HG03097 (cell line): ENCODE data around the gene LRRC8C.

ENCODE experiments used
- ATAC-seq: cut with Tn5 transposase; IDR thresholded peaks from one replicate; pipeline ENCODE4 v1.9.1; 2021; ENCODE audit not compliant: unreplicated experiment, low FRiP score

LRRC8C gene

GRCh38 chr1:89670163-89670562 lies 37.2 kb downstream of the LRRC8C start:
- peak; percentile 95 for ATAC-seq

- ATAC-seq = no peak
Observed at GRCh38 chr1:89670711-89671110, 37.8 kb downstream of the LRRC8C start.

GRCh38 chr1:89671775-89672488 lies 39.0 kb downstream of the LRRC8C start:
- ATAC-seq = no peak

- ATAC-seq = no peak
Observed at GRCh38 chr1:89672489-89673183, 39.7 kb downstream of the LRRC8C start.

GRCh38 chr1:89673251-89673650 lies 40.3 kb downstream of the LRRC8C start:
- no peak for ATAC-seq

- no peak for ATAC-seq
Observed at GRCh38 chr1:89675677-89676076, 42.8 kb downstream of the LRRC8C start.

GRCh38 chr1:89681045-89681729 lies 48.3 kb downstream of the LRRC8C start:
- no peak for ATAC-seq

GRCh38 chr1:89682611-89683010 lies 49.7 kb downstream of the LRRC8C start:
- ATAC-seq = no peak

GRCh38 chr1:89685461-89685860 lies 52.5 kb downstream of the LRRC8C start:
- ATAC-seq = no peak

GRCh38 chr1:89686520-89686919 lies 53.6 kb downstream of the LRRC8C start:
- ATAC-seq = no peak

- ATAC-seq = no peak
Observed at GRCh38 chr1:89687254-89687653, 54.3 kb downstream of the LRRC8C start.

GRCh38 chr1:89688607-89689006 lies 55.7 kb downstream of the LRRC8C start:
- ATAC-seq = no peak

GRCh38 chr1:89689234-89689633 lies 56.3 kb downstream of the LRRC8C start:
- no peak for ATAC-seq

GRCh38 chr1:89690595-89690994 lies 57.7 kb downstream of the LRRC8C start:
- ATAC-seq = no peak

- peak; percentile 53 for ATAC-seq
Observed at GRCh38 chr1:89692601-89693521, 59.9 kb downstream of the LRRC8C start.

GRCh38 chr1:89695847-89696246 lies 62.9 kb downstream of the LRRC8C start:
- ATAC-seq = no peak

- no peak for ATAC-seq
Observed at GRCh38 chr1:89697383-89697782, 64.5 kb downstream of the LRRC8C start.

- no peak for ATAC-seq
Observed at GRCh38 chr1:89698020-89698560, 65.2 kb downstream of the LRRC8C start.

GRCh38 chr1:89698624-89699023 lies 65.7 kb downstream of the LRRC8C start:
- ATAC-seq = no peak

GRCh38 chr1:89699451-89699986 lies 66.6 kb downstream of the LRRC8C start:
- ATAC-seq = no peak
